ENCODE data around the gene LRFN4.

DNA sequence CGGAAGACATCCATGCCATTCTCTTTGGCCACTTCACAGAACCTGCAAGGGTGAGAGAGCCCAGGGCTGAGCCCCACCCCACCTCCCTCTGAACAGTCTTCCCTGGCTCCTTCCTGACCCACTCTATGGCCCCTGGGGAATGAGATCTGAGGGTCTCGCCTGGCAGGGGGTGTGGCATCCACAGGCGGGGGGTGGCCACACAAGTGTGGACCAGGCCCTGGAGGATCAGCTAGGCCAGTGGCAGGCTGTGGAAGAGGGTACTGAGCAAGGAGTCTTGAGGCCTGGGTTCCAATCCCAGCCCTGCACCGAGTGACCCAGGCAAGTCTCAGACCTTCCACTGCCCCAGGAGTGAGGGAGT, 5.6 kb upstream of the LRFN4 start:
- TF ChIP-seq, protein P1, sequence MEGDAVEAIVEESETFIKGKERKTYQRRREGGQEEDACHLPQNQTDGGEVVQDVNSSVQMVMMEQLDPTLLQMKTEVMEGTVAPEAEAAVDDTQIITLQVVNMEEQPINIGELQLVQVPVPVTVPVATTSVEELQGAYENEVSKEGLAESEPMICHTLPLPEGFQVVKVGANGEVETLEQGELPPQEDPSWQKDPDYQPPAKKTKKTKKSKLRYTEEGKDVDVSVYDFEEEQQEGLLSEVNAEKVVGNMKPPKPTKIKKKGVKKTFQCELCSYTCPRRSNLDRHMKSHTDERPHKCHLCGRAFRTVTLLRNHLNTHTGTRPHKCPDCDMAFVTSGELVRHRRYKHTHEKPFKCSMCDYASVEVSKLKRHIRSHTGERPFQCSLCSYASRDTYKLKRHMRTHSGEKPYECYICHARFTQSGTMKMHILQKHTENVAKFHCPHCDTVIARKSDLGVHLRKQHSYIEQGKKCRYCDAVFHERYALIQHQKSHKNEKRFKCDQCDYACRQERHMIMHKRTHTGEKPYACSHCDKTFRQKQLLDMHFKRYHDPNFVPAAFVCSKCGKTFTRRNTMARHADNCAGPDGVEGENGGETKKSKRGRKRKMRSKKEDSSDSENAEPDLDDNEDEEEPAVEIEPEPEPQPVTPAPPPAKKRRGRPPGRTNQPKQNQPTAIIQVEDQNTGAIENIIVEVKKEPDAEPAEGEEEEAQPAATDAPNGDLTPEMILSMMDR (IDR thresholded peaks at IDR 0.05) = no peak
- TF ChIP-seq ZFX (IDR thresholded peaks at IDR 0.05; ENCODE audit: borderline replicate concordance) = no peak
